ENCODE data around the gene ZHX3. TPM values are rescaled to one million over a fixed set of nuclear protein-coding genes. Genes with fewer than 3 reads are reported as not detected.
A peak's percentile ranks its signal among the peaks of the same experiment; 100 is the strongest.

The ZHX3 gene
- total and polyA plus RNA-seq, 2 of the 13 experiments (the other 11 are each of a cell fraction or from before 2014, with no cell fraction given) = 8.4 to 11.7 TPM

- intact Hi-C loops (cut with micrococcal nuclease; ENCODE audit: unreplicated experiment) (no loop called here), in situ Hi-C loops (cut with HindIII; ENCODE audit: extremely low pct_ligation_motif_present, low pct_unique_long_range_greater_than_20kb) (no loop called here)
- Histone ChIP-seq H3K79me2 (ENCODE audit: insufficient read depth, low read length) (peaks cover 21% of the 10 kb centered on the region), H2AFZ (ENCODE audit: low read length) (no peak overlapping the region), H4K20me1 (ENCODE audit: insufficient read depth, low read length) (peaks cover 15% of the 10 kb centered on the region; the same call in 1 of the 2 replicates), H3K4me3 (replicated peaks in 1 of 3; ENCODE audit: insufficient read depth in 1 of 3, low read depth in 2 of 3, low read length in 3 of 3) (no peak overlapping the region), H3K27ac (ENCODE audit: extremely low read length, insufficient read depth, low read length) (no peak overlapping the region), H3K27me3 (ENCODE audit: control insufficient read depth in 1 of 2, insufficient read depth in 2 of 2, low read length in 2 of 2) (no peaks in the 10 kb centered on the region), H3K4me1 (ENCODE audit: insufficient read depth, low read length) (peaks cover 7% of the 10 kb centered on the region; the same call in 1 of the 2 replicates), H3K9me3 (ENCODE audit: low read length) (no peaks in the 10 kb centered on the region), H3K4me2 (ENCODE audit: low read depth, low read length) (no peak overlapping the region), H3K9ac (ENCODE audit: insufficient read depth, low read depth, low read length) (no peak overlapping the region), H3K36me3 (replicated peaks in 1 of 2; ENCODE audit: control insufficient read depth in 1 of 2, insufficient read depth in 2 of 2, low read length in 2 of 2) (peaks cover 64 to 85% of the 10 kb centered on the region in 2 experiments)
- FAIRE-seq (no peak), ATAC-seq (peak; percentile 5; the same call in 1 of the 3 replicates), DNase-seq (ENCODE audit: low spot score) (no peak)
- ChIA-PET CTCF (ENCODE audit: low intra/inter-chr PET ratio, low total read pairs) (no interaction called here), POLR2A (no interaction called here)
- 89% methylated on average over 1 of the region's 1 CpG for WGBS (ENCODE audit: low lambda C conversion rate)
- BruUV-seq (replicated peaks) = no TSS peak
- TF ChIP-seq STAG1 (CRISPR knock-in tag; IDR thresholded peaks at IDR 0.05) (peak; percentile 47; the same call in 1 of the 2 replicates), FOXA3 (CRISPR knock-in tag; IDR thresholded peaks at IDR 0.05) (no peak), HNRNPL (IDR thresholded peaks at IDR 0.05; ENCODE audit: low read depth, low read length) (0 out of 2 replicates have a peak, but pooled peaks have one; percentile 26), CTCF (CRISPR knock-in tag; IDR thresholded peaks at IDR 0.05) (peak; percentile 45; the same call in 1 of the 2 replicates), GZF1 (CRISPR knock-in tag; IDR thresholded peaks at IDR 0.05) (no peak), GPBP1L1 (CRISPR knock-in tag; IDR thresholded peaks at IDR 0.05) (no peak)
These were observed 155.6 kb downstream of the ZHX3 start for GRCh38 chr20:41161886-41162285.
